Bone marrow (tissue), 2 donors: ENCODE results near the gene CXCR4.
A peak's percentile ranks its signal among the peaks of the same experiment; 100 is the strongest.

ENCODE experiments used
- DNase-seq, 2 donors: peaks; one replicate each; lab custom pipeline; 2025; lab: John Stamatoyannopoulos, UW

Gene CXCR4

GRCh38 chr2:136131961-136132824 lies 14.2 kb upstream of the CXCR4 start:
- DNase-seq: no peak

DNA sequence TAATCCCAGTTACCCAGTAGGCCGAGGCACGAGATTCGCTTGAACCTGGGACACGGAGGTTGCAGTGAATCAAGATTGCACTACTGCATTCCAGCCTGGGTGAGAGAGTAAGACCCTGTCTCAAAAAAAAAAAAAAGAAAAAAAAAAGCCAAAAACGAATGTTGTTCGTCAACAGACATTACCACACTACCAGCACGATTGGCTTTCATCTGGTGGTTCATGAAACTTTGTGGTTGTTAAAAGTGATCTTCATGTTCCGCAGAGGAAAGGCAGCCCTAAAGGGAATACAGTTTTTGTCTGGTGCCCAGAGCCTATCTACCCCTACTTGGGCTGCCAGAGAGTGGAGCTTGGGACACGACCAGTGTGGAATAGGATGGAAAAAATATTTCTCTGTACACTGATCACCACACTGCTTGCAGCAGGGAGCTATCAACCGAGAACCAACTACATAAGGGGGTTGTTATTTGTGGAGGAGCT lies 13.6 kb upstream of the CXCR4 start:
- no peak for DNase-seq

- no peak for DNase-seq
Measured at GRCh38 chr2:136130511-136130910, 12.6 kb upstream of the CXCR4 start.

DNA sequence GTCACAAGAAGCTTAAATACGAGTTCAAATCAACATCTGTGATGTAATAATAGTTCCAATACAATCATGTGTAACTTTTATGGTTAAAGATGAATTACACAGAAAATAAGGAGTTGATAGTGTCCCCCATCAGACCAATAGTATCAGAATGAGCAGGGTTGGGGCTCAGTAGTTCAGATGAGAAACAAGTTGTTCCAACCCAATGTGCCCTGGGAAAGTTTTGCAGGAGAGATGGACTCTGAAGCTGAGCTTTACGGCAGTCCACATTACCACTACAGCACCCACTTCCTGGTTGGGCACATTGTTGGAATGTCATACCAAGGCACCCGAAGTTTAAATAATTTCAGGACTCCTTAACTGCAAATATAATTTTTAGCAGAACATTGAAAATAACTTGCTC lies 12.1 kb upstream of the CXCR4 start:
- DNase-seq: no peak

DNA sequence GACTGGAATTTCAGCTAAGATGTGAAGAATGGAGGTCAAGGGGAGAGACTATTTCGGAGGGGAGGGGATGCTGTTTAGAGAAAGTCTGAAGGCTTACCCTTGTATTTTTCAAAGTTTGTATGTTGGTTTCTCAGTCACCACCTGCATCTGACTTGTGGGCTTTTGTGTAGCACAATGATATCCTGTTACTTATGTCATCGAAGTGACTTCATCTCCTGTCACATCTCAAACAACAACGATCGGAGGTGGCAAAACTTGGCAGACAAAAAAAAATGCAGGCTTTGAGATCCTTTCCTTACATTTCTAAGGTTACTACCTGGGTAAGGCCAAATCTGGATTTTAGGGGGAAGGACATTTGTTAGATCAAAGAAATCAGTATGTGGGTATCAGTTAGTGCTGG lies 11.7 kb upstream of the CXCR4 start:
- DNase-seq: peak in 1 of 2 donors; percentile 60

DNA sequence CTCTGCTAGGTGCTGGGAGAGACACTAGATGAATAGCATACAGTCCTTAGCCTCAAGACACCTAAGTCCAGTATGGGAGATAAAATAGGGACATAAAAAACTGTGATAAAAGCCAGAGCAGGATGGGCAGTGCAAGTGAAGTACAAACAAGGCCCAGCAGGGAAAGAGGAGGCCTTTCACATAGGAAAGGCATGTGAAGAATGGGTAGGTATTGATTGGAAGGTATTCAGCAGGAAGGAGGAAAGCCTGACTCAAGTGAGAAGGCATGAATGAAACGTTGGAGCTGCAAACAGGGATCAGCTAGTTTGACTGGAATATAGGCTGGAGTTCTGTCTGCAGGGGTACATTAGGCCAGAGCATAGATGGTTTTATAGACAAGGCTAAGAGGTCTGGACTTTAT lies 11.0 kb upstream of the CXCR4 start:
- DNase-seq: no peak

- no peak for DNase-seq
Measured at GRCh38 chr2:136128366-136128765, 10.4 kb upstream of the CXCR4 start.

- no peak for DNase-seq
Measured at GRCh38 chr2:136127356-136127755, 9.4 kb upstream of the CXCR4 start.

- DNase-seq: no peak
Measured at GRCh38 chr2:136126421-136126926, 8.5 kb upstream of the CXCR4 start.

- no peak for DNase-seq
Measured at GRCh38 chr2:136126021-136126420, 8.1 kb upstream of the CXCR4 start.

GRCh38 chr2:136125236-136125635 lies 7.3 kb upstream of the CXCR4 start:
- DNase-seq: no peak

- DNase-seq: peak in 1 of 2 donors; percentile 27
Measured at GRCh38 chr2:136124805-136125204, 6.9 kb upstream of the CXCR4 start.

- peak in 1 of 2 donors; percentile 86 for DNase-seq
Measured at GRCh38 chr2:136122661-136123060, 4.7 kb upstream of the CXCR4 start.

DNA sequence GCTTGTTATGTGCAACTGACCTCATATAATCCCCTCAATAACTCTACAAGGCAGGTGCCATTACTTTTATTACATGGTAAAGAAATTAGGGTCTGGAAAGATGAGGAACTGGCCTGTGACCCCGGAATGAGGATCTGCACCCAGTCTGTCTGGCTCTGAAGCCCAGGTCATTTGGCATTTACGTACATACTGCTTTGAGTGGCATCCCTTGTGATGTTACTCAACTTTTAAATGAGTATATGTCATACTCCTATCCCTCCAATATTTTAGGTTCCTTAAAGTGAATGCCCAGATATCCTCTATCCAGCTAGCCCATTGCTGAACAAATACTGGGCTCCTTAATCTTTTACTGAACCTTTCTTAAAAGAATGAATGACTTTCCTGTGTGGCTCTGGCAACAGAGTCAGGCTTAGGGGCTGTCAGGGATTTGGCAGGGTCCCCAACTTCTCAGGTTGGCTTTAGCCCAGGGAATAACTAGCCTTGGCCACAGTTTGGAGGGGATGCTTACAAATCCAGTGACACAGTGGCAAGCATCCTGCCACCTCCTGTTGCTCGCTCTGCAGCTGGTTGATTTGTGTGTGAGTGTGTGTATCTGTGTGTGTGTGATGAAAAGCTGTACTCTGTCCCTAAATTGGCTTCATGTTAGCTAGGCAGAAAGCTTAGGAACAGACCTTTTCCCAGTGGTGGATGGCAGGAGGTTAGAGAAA lies 3.4 kb upstream of the CXCR4 start:
- no peak for DNase-seq

DNA sequence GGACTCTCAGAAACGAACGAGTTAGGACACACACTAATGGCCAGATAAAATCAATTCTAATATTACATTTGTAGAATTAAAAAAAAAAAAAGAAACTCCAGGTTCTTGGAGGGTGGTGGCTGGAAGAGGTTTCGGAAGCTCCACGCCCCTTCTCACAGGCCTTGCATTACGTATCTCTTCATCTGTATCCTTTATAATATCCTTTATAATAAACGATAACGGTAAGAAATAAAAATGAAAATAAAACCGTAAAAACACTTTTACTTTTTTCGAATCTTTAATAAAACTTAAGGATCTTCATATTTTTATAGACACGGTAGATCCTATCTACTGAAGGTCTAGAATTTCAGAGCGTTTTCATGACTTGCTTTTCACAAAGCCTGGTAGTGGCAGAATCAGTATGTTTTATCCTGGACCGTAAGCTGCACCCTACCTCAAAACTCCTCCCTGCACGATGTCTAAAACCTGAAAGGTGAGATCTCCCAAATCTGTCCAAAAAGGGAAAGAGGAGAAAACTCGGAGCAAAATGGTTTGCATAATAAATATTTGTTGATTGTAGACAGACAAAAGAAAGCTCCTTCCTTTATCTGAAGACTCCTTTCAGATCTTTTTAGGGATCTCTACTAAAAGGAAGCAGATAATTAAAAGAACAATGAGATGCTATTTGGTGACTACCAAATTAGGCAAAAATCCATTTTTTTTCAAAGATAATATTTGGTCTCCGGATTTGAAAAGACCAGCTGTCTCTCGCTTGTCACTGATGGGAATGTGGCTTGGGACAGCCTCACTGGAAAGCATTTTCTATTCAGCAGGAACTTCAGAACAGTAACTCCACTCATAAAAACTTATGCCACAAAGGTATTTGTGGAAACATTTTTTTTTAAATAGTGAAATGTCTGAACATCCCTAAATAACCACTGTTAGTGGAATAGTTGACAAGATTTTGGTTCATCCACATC lies 2.0 kb upstream of the CXCR4 start:
- no peak for DNase-seq

GRCh38 chr2:136118819-136119716 lies 1.1 kb upstream of the CXCR4 start:
- DNase-seq: peak; percentile 39 to 68

DNA sequence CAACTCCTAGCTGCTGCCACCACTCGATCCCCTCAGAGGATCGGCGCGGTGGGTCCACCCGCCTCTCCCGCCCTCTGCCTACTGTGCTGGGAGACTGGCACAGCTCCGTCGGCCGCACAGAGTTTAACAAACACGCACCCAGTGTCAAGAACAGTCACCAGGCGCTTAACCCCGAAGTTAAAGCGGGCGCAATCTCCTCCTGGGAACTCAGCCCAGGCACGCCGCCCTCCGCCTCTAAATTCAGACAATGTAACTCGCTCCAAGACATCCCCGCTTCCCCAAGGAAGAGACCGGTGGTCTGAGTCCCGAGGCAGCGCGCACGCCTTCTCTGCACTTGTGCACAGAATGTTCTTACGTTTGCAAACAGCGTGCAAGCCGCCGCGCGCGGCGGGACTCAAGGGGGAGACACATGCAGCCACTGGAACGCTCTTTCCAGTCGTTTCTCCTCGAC lies 533 bp downstream of the CXCR4 start:
- DNase-seq: peak; percentile 53 to 71

DNA sequence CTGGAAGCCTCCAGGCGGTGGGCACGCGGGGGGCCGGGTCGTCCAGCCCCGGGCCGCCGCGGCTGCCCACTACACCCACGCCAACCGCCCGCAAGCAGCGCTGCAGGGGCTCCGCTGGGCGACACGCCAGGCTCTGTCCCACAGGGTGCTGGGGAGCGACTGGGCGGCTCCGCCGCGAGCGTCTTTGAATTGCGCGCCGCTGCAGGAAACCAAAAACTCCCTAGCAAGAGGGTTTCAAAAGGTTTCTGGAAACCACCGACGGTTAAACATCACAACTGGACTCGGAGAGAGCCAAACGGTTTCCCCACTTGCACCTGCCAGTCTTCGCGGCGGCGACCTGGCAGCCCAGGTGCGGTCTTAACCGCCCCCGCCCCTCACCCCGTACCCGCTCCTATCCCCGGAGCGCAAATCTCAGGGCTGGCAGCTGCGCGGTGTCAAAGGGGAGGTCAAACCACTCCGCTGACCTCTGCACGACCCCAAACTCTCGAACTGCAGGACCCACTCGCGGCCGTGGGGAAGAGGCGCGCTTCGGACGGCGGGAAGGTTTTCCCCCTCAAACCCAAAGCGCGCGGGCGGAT lies 1.0 kb downstream of the CXCR4 start:
- DNase-seq: peak in 1 of 2 donors; percentile 66

DNA sequence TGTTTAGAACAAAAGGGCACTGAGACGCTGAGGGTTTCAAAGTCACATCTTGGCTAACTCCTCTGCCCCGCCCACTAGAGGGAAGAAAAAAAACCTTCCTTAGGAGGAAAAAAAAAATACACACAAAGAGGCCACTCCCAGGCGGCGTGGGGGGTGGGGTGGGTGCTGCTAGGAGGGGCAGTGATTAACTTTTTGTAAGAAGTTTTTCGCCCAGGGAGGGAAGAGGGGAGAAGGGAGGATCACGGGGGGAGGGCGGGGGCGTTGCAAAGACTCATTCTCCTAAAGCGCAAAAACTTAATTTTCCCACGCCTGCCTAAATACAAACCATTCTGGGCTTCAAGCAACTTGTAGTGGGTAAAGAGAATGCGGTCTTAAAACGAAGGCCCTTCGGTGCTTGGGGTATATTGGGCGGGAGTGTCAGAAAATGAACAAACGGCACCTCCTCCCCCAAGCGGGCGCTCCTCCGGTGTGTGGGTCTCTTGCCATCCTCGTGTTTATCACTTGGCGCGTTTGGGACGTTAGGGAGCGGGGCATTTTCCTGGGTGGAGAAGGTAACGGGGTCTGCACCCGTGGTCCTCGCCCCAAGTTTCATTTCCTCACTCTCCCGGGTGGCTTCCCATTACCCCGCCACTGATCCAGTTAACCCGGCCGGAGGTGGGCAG lies 1.7 kb downstream of the CXCR4 start:
- DNase-seq: peak; percentile 37 to 66
